Muscle of back (tissue), 11 donors: ENCODE data around the gene PRXL2C. TPM values are rescaled to one million over a fixed set of nuclear protein-coding genes. Genes with fewer than 3 reads are reported as not detected.
A peak's percentile ranks its signal among the peaks of the same experiment; 100 is the strongest.

ENCODE experiments used
- DNase-seq, 3 donors: peaks; one replicate each; pipeline versions ENCODE4 v3.0.0 to v3.0.0-alpha.2; 2013
- polyA plus RNA-seq, 10 donors: library from polyadenylated mRNA; unstranded; fragments of 120-200 nt; gene quantifications; one replicate each; pipeline ENCODE4 v1.2.1, GENCODE V29; 2013; ENCODE audit not compliant: insufficient read length in 10 of 10

PRXL2C gene
- polyA plus RNA-seq, 10 donors, result 8.6 to 16.6 (median 10.8) TPM

DNA sequence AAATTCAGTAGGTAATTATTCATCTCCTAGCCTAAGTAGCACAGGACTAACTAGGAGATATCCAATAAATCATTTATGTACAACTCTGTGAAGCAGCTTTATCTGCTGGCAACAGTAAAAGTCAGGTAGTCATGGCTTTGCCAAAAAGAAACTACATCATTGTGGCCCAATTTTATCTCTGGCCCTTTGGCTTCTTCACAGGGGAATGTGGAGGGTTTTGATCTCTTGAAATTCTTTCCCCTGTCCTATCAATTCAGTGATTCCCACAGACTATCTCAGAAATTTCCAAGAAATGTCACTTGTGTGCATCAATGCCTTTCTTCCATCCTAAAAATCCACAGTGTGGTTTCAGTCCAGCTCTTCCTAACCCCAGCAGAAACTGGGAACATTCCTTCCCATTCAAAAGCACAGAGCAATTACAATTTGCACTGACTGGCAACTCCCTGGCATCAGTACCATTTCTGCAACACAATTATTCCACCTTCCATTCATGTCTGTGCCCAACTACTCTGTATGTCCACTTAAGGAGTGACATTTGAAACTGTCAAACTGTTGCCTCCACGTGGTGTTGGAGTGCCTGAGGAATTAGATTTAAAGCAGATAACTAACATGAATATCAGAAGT is 42.0 kb downstream of the PRXL2C start:
- DNase-seq, result no peak

DNA sequence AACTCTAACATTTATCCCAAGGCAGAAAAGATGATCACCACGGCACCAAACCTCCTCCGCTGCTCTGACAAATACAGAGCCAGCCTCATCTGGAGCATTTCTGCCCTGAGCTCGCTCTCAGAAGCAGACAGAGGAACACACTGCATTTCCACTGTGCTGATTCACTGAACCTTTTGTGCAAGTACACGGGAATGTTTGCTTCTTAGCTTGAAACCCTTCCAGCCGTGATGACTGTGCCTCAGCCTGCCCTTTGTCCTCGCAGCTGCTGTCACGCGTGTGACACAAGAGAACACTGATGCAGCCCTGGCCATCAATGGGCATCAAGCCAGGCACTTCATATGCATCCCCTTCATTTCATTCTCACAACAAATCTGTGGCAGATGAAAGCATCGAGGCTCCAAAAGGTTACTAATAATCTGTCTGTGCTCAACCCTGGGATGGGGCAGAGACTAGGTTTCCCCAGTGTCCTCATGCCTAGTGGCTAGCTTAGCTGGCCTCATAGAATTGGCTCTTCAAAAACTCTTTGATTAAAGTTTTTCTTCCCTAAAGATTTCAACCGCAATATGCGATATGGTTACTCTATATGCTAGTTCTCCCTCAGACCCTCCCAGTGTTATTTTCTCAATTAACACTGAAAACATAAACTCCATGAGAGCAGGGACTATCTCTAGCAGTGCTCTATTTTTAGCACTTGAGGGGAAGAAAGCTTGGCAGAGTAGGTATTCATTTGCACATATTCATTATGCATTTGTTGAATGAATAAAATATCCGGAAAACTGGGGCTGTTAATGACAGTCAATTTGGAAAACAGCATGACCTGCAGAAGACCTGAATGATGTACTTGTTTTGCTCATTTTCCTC is 42.8 kb downstream of the PRXL2C start:
- DNase-seq, result peak in 2 of 3 donors; percentile 48 to 65

DNA sequence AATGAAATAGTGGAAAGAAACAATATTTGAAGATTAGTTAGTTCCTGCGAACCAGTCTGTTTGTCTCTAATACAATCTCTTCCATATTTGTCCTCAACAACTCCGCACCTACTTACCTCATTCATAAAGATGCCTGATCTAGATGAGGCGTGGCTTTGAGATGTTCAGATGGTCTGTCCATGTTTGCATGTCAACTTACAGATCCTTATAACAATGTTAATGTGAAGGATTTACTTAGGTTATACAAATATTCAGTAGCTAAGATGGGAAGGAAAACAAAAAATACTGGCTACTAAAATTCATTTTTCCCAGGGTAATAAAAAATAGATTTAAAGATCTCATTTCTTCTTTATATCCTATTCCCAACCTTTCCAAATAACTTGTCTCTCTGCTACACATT is 43.8 kb downstream of the PRXL2C start:
- DNase-seq, result no peak

DNA sequence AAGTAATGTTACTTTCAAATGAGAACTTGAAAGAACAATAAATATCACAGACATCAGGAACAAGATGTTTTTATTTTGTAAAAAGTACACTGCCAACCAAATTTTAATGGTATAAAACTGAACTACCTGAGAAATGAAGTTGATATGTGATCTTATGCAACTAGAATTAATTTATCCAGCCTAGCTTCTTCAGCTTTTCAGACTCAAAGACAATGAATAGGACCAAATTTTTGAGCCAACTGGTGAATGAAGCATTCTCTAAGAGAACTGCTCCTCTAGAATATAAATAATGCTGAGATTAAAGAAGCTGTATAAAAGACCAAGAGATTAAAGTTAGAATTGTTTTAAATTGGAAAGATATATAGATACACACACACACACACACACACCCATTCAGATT is 45.4 kb downstream of the PRXL2C start:
- DNase-seq, result no peak

DNA sequence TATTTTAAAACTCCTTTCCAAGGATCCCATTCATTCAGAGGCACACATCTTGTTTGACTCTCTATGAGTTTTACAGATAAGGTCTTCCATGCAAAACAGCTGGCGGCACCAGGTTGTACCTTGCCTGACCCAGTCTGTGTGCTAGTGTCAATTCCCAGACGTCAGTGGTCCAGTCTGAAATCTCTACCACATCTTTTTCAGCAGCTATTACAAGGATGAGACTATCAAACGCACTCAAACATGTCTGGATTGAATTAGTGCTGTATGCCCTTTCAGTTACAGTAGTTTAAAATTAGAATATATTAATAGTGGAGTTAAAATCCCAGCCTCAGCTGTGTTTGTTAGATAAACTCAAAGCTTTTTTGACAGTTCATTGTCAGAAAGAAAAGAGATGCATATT is 47.1 kb downstream of the PRXL2C start:
- DNase-seq, result no peak

DNA sequence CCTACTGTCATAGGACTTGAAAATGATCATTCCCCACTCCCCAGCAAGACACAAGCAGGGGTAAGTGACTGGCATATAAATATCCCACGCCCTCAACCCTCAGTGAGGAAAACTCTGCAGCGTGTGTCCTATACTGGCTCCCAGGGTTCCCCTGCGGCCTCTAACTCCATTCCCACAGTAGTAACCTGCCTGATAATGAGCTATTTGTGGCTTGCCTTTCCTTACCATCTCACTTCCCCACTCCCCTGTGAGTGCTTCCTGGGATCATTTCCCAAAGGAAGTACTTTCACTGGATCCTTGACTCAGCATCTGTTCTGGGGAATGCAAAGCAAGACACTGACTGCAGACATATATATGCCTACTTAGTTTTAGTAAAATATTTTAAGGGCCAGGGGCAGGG is 49.8 kb downstream of the PRXL2C start:
- DNase-seq, result no peak

DNA sequence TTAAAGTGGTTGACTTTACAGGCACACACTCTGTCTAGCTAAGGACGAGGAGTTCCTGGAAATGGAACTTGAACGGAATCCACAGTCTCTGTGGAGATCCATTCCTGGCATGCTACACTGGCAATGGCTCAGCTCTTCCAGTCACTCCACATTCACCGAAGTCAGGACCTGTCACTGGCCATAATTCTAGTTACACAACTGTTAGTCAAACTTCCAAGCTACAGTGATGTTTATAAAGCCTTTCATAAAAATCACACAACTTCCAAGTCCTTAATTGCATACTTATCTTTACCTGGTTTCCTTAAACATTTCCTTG is 51.2 kb downstream of the PRXL2C start:
- peak in 2 of 3 donors; percentile 61 to 67 for DNase-seq

DNA sequence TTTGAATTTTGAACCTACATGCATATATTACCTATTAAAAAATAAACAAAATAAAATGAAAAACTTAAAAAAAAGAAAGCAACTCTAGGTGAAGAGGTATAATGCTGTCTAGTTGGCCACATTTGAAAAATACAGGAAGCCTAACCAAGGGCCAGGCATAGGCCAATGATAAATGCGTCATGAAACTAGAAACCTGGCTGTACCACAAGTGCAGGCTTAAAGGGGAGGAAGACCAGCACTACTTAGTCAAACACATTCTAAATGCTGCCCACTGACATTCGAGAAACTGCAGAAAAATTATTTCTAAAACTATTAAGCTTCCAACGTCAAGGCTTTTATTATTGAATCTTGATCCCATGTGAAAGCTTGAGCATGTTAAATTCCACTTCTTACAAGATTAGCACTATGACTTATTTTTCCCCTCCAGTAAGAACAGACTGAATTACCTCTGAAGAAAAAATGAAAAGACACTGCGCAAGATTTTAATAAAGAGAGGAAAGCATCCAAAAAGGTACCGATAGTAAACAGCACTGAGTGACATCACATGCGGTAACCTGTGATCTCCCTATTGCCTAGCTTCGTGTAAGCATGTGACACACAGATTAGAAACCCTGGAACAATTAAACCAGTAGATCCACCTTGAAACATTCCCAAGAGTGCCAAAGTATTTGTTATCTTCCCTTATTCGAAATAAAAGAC is 51.7 kb downstream of the PRXL2C start:
- DNase-seq, result peak in 1 of 3 donors; percentile 49

DNA sequence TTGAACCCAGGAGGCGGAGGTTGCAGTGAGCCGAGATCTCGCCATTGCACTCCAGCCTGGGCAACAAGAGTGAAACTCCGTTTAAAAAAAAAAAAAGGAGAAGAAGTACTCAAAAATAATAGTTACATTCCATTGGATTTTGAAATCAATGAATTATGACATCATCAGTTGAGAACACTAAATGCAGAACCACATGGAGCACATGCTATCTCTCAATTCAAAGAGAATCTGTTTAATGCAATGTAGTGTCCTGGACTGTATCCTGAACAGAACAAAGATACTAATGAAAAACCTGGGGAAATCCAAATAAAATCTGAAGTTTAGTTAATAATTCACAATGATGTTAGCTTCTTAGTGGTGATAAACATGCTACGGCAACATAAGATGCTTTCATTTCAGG is 55.8 kb downstream of the PRXL2C start:
- DNase-seq, result no peak

DNA sequence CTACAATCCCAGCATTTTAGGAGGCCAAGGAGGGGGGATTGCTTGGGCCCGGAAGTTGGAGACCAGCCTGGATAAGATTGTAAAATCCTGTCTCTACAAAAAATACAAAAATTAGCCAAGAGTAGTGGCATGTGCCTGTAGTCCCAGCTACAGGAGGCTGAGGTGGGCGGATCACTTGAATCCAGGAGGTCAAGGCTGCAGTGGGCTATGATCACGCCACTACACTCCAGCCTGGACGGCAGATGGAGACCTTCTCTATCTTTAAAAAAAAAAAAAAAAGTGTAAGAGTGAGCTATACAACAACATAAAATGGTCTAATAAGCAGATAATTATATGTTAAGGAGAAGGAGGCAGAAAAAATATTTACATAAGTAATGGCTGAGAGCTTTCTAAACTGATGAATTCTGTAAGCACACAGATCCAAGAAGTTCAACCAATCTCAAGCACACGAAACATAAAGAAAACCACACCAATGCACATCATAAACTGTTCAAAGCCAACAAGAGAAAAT is 58.5 kb downstream of the PRXL2C start:
- DNase-seq, result no peak

Other genes with a start within 250 kb of the PRXL2C start
- gene ZNF367, start 236.9 kb downstream of the PRXL2C start, polyA plus RNA-seq, result 10 to 100 TPM in 1 of 10 donors, 1 to 10 TPM in 9; 5.9 to 12.4 (median 7.9) TPM
- 10 to 100 TPM in 8 of 10 donors, 1 to 10 TPM in 2; 9.1 to 15.1 (median 11.4) TPM for gene HABP4, start 205.1 kb downstream of the PRXL2C start, polyA plus RNA-seq
- gene CDC14B, start 35.5 kb downstream of the PRXL2C start, polyA plus RNA-seq, result 10 to 100 TPM; 10.6 to 18.8 (median 14.8) TPM
- gene ZNF510, start 122.8 kb upstream of the PRXL2C start, polyA plus RNA-seq, result 10 to 100 TPM in 8 of 10 donors, 1 to 10 TPM in 2; 8.0 to 14.4 (median 11.2) TPM
- gene ZNF782, start 199.2 kb upstream of the PRXL2C start, polyA plus RNA-seq, result 1 to 10 TPM; 3.3 to 5.4 (median 4.0) TPM